C4-2B (cell line): ENCODE measurements around the gene SURF1.

ENCODE experiments used
- H3K27ac ChIP-seq: fragments of 450-650 bp; 2 replicates; pipeline ENCODE4 v1.5.1; 2017
- ZFX ChIP-seq: fragments of 450-650 bp; IDR thresholded peaks from 2 replicates; pipeline ENCODE4 v1.6.1; 2017
- TF ChIP-seq, protein P1 (sequence below): fragments of 450-650 bp; conservative IDR thresholded peaks from 2 replicates; pipeline ENCODE4 v1.5.1; 2017; ENCODE audit warnings: mild to moderate bottlenecking

The SURF1 gene

DNA sequence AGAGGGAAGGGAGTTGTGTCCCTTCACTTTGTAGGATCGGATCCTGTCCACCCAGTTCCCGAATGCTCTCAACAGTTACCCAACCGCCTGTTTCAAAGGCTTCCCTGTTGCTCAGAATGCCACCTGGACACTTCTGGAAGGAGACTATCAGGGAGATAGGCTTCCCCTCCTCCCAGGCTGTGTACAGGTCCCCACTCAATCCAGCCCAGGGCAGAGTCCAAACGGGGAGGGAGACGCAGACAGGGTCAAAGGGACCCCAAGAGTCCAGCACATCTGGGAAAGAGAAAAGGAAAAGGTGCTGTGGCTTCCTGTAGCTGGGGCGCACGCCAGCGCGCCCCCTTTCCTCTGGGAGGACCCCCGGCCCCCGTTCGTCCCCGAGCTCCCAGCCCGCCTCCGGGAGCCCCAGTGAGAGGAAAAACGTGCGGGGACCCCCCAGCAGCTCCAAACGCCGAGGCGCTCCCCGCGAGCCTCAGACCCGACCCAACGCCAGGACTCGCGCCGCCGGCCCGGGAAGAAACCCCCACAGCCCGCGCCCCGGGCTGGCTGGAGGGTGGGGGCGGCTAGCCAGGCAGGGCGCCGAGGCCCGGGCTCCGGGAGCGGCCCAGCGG is 18.9 kb upstream of the SURF1 start:
- peak overlapping the region; percentile 94 for H3K27ac ChIP-seq
- TF ChIP-seq, protein P1, sequence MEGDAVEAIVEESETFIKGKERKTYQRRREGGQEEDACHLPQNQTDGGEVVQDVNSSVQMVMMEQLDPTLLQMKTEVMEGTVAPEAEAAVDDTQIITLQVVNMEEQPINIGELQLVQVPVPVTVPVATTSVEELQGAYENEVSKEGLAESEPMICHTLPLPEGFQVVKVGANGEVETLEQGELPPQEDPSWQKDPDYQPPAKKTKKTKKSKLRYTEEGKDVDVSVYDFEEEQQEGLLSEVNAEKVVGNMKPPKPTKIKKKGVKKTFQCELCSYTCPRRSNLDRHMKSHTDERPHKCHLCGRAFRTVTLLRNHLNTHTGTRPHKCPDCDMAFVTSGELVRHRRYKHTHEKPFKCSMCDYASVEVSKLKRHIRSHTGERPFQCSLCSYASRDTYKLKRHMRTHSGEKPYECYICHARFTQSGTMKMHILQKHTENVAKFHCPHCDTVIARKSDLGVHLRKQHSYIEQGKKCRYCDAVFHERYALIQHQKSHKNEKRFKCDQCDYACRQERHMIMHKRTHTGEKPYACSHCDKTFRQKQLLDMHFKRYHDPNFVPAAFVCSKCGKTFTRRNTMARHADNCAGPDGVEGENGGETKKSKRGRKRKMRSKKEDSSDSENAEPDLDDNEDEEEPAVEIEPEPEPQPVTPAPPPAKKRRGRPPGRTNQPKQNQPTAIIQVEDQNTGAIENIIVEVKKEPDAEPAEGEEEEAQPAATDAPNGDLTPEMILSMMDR, result no peak
- no peak for TF ChIP-seq ZFX

DNA sequence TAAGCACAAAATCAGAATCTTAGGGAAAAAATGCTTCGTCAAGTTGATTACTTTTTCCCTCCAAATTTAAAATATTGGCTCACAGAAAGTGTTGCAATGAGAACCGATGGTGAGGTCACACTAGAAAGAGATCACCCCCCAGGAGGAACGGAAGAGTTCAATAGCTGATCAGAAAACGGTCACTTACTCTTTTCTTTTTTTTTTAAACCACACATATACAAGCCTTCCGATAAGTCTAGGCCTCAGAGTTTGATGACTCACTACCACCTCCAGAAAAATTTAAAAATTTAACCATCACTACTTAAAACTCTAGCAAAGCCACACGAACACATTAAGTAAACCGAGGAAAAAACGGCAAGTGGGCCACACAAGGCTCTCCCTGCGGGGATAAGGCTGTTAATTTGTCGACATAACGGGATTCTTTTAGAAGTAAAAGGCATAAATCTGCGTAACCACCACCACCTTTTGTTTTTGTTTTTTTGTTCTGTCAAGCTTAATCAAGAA is 18.4 kb upstream of the SURF1 start:
- peak overlapping the region; percentile 94 for H3K27ac ChIP-seq
- TF ChIP-seq, protein P1, result no peak
- TF ChIP-seq ZFX, result no peak

DNA sequence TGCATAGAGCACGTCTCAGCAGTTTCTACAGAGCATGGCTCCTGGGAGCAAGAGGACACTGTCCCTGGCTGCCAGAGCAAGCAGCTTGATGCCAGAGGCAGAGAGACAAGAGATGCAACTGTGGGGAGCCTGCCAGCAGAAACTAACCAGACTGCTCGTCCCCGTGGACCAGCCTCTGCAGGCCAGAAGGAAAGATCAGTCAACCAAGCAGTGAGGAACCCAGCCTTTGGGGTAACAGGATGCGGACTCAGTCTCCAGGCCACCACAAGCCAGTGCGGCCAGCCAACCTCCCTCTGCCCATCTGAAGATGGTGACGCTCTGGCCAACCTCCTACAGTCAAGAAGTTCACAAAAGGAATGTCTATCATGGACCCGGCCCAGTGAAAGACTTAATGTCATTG is 15.9 kb upstream of the SURF1 start:
- H3K27ac ChIP-seq, result no peak overlapping the region
- TF ChIP-seq ZFX, result no peak
- TF ChIP-seq, protein P1, result no peak

DNA sequence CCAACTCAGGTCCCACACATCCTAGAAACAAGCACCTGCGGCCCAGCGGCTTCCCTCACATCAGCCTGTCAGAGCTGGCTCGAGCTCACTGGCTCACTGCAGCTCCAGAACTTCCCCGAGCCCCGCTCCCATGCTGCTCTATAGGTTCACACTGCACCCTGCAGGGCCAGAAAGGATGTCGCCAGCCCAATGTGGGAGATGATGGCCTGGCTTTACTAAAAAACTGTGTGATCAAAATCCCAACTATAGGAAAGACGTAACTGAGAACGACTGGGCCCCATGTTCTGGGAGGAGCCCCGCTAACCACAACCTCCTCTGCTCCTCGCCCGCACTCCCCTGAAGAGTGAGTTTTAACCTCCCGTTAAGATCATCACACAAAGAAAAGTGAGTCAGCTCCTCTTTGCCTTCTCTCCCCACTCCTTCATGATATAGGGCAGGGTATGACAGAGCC is 15.0 kb upstream of the SURF1 start:
- TF ChIP-seq, protein P1, result no peak
- TF ChIP-seq ZFX, result no peak
- no peak overlapping the region for H3K27ac ChIP-seq

DNA sequence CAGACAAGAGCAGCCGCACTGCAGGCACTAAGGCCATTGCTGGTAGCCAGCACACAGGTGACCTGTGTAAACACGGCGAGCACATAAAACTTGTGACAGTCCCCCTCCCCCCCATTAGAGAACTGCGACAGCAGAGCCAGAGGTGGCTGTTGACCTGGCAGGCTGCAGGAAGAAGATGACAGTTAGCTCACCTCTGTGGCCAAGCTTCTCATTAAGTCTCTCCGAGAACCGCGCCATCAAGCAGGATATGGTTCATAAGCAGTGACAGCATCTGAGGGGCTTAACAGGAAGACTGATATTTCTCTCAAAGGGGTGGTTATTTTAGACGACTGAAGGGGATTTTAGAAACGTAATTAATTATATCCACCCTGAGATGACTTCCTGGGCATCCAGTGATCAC is 14.4 kb upstream of the SURF1 start:
- no peak overlapping the region for H3K27ac ChIP-seq
- TF ChIP-seq ZFX, result no peak
- TF ChIP-seq, protein P1, result no peak

DNA sequence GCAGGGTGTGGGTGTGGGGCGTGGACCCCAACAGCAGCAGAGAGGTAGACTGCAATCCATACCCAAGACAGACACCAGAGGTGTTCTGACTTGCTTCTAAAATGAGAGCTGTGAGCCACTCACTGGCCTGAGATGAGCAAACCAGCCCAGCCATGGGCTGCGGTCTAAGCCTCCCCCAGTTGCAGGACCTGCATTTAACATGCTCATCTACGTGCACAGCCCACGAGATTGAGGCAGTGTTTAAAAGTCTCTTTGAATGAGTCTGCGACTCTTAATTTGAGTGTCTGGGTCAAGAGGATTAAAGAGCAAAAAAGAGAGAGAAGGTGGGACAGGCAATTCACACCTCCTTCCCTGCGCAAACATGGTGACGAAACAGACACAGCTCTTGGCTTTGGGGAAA is 13.6 kb upstream of the SURF1 start:
- H3K27ac ChIP-seq, result no peak overlapping the region
- TF ChIP-seq ZFX, result no peak
- TF ChIP-seq, protein P1, result no peak

DNA sequence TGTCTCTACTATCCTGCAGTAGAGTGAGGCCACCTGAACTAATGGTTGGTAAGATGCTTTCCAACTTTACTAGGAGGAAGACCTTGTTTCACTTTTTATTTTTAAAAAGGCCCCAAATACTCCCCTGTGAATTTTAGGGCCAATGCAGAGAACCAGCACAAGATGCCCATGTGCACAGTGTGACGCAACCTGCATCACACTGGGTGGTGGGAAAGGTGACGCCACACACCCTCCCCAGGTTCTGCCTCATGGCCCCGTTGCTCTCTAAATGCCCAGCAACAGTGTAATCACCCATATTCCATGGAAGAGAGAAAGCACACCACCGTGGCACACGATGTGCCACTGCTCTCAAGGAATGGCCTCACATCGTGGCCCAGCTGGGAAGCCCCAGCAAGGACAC is 13.1 kb upstream of the SURF1 start:
- TF ChIP-seq, protein P1, result no peak
- TF ChIP-seq ZFX, result no peak
- H3K27ac ChIP-seq, result no peak overlapping the region
